Thoracic aorta (tissue), 2 donors: Measurements from ENCODE around the gene LSM11. TPM values are rescaled to one million over a fixed set of nuclear protein-coding genes. Genes with fewer than 3 reads are reported as not detected.

Source experiments
- ATAC-seq: fragments of 150-250 bp; one replicate; pipeline ENCODE4 v1.8.0; 2017; ENCODE audit warnings: low read depth; ENCODE audit not compliant: insufficient number of reproducible peaks, low FRiP score
- DNase-seq: peaks from one replicate; pipeline ENCODE4 v3.0.0-alpha.2; 2020; ENCODE audit warnings: low spot score
- H3K27ac ChIP-seq, 2 donors: fragments of 200-600 bp; sonication (generic); 1 replicate in 1 of 2; 2 replicates in 1 of 2; pipeline ENCODE4 v1.5.1; 2016; ENCODE audit warnings: mild to moderate bottlenecking in 2 of 2, moderate library complexity in 2 of 2
- H3K27me3 ChIP-seq: fragments of 200-600 bp; sonication (generic); replicated peaks from 2 replicates; pipeline ENCODE4 v1.6.0; 2016; ENCODE audit warnings: mild to moderate bottlenecking; ENCODE audit not compliant: insufficient read depth
- H3K36me3 ChIP-seq: fragments of 200-600 bp; sonication (generic); one replicate; pipeline ENCODE4 v1.5.1; 2016
- H3K4me1 ChIP-seq, 2 donors: fragments of 200-600 bp; sonication (generic); 1 replicate in 1 of 2; 2 replicates in 1 of 2; pipeline versions ENCODE4 v1.5.1 to v1.6.0; 2016; ENCODE audit warnings: low read depth in 2 of 2, mild to moderate bottlenecking in 1 of 2; ENCODE audit not compliant: control insufficient read depth in 1 of 2
- H3K4me3 ChIP-seq: fragments of 200-600 bp; sonication (generic); 2 replicates; pipeline ENCODE4 v1.5.1; 2016; ENCODE audit warnings: mild to moderate bottlenecking
- H3K9me3 ChIP-seq: fragments of 200-600 bp; sonication (generic); 2 replicates; pipeline ENCODE4 v1.5.1; 2016
- CTCF ChIP-seq: fragments of 200-600 bp; sonication (generic); IDR thresholded peaks from one replicate; pipeline ENCODE4 v1.5.1; 2019; ENCODE audit warnings: antibody characterized with exemption
- total RNA-seq, 2 donors: library from RNA; depleted of rRNA; stranded (reverse); fragments of >200 nt; gene quantifications; one replicate each; pipeline versions ENCODE4 v1.1.0 to v1.2.3, GENCODE V29; 2016

LSM11 gene
- total RNA-seq, 2 donors from 2014 or later = 5.3 to 6.8 TPM

DNA sequence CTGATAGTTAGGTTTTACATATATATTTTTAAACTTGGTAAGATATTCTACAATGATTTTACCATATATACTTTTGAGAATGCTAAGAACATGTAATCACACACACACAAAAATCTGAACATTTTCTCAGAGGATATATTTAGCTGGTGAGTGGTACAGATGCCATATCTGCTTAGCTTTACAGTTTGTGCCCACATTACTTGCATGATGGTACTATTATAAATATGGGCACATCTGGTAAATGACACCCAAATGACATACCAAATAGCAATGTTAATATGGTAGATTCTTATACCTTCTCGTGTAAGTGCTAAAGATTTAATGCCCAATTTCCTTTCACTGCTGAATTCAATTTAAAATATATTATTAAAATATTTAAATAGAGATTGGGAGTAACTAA, 56.6 kb downstream of the LSM11 start:
- Histone ChIP-seq H3K4me3 (no peak overlapping the region), H3K4me1 (peaks cover 0 to 1% of the 10 kb centered on the region in 2 donors), H3K9me3 (no peaks in the 10 kb centered on the region), H3K36me3 (peaks cover 25% of the 10 kb centered on the region), H3K27me3 (no peaks in the 10 kb centered on the region), H3K27ac (no peak overlapping the region)
- no peak for ATAC-seq
- no peak for TF ChIP-seq CTCF
- DNase-seq = no peak

- TF ChIP-seq CTCF = no peak
- DNase-seq = no peak
- Histone ChIP-seq H3K27me3 (no peaks in the 10 kb centered on the region), H3K9me3 (no peaks in the 10 kb centered on the region), H3K4me3 (no peak overlapping the region), H3K27ac (no peak overlapping the region), H3K36me3 (peaks cover 29% of the 10 kb centered on the region), H3K4me1 (no peaks in the 10 kb centered on the region)
- ATAC-seq = no peak
These were observed 59.2 kb downstream of the LSM11 start for GRCh38 chr5:157802736-157803135.

GRCh38 chr5:157808043-157808442, 64.5 kb downstream of the LSM11 start:
- no peak overlapping the region for H3K27ac ChIP-seq
- DNase-seq = no peak
- H3K9me3 ChIP-seq = no peaks in the 10 kb centered on the region
- TF ChIP-seq CTCF = no peak
- H3K27me3 ChIP-seq = no peaks in the 10 kb centered on the region
- peaks cover 0 to 6% of the 10 kb centered on the region in 2 donors for H3K4me1 ChIP-seq
- no peak for ATAC-seq
- peaks cover 25% of the 10 kb centered on the region for H3K36me3 ChIP-seq
- H3K4me3 ChIP-seq = no peak overlapping the region

Other genes with a start within 250 kb of the LSM11 start
- gene ADAM19, start 167.9 kb upstream of the LSM11 start, total RNA-seq = 10 to 100 TPM in 1 of 2 donors, 1 to 10 TPM in 1; 9.9 to 46.1 TPM
- gene SOX30, start 91.3 kb upstream of the LSM11 start, total RNA-seq = not detected
- gene C5orf52, start 72.2 kb upstream of the LSM11 start, total RNA-seq = not detected
- 1 to 10 TPM; 7.5 to 9.5 TPM for gene THG1L, start 12.3 kb upstream of the LSM11 start, total RNA-seq
- 10 to 100 TPM; 66.3 to 84.0 TPM for gene CLINT1, start 115.4 kb downstream of the LSM11 start, total RNA-seq